Measurements from ENCODE around the gene GET3. TPM values are rescaled to one million over a fixed set of nuclear protein-coding genes. Genes with fewer than 3 reads are reported as not detected.

GET3 gene
- total and polyA plus RNA-seq, 4 donors, result 22.8 to 44.1 (median 27.2) TPM

DNA sequence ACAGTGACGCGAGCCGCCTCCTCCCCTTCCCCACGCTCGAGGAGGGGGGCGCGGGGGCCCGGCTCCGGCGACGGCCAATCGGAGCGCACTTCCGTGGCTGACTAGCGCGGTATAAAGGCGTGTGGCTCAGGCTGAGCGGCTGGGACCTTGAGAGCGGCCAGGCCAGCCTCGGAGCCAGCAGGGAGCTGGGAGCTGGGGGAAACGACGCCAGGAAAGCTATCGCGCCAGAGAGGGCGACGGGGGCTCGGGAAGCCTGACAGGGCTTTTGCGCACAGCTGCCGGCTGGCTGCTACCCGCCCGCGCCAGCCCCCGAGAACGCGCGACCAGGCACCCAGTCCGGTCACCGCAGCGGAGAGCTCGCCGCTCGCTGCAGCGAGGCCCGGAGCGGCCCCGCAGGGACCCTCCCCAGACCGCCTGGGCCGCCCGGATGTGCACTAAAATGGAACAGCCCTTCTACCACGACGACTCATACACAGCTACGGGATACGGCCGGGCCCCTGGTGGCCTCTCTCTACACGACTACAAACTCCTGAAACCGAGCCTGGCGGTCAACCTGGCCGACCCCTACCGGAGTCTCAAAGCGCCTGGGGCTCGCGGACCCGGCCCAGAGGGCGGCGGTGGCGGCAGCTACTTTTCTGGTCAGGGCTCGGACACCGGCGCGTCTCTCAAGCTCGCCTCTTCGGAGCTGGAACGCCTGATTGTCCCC is 54.2 kb downstream of the GET3 start, which contains the start of gene JUNB:
Gene JUNB (plus strand): TSS at position 142 of the 706 bp plus-strand sequence. CDS start 286 bp downstream, at position 428.
- under 1% methylated on average over 73 of the region's 73 CpGs for WGBS
- DNase-seq (ENCODE audit: low spot score), result peak; percentile 97
- no peaks in the 10 kb centered on the region for H3K27me3 ChIP-seq (ENCODE audit: control insufficient read depth in 4 of 4, insufficient read depth in 4 of 4, low read length in 3 of 4)
- no peaks in the 10 kb centered on the region for H3K36me3 ChIP-seq (ENCODE audit: control insufficient read depth in 4 of 4, insufficient read depth in 3 of 4, low read depth in 1 of 4, low read length in 3 of 4)
- H3K9me3 ChIP-seq (ENCODE audit: control insufficient read depth in 4 of 4, low read length in 3 of 4), result no peaks in the 10 kb centered on the region
- peaks cover 3 to 36% (median 26%) of the 10 kb centered on the region in 4 donors for H3K4me1 ChIP-seq (ENCODE audit: control insufficient read depth in 4 of 4, insufficient read depth in 4 of 4, low read length in 3 of 4)
- peak within 1 kb of the TSS; percentile 83 to 99 (median 98) for H3K4me3 ChIP-seq (ENCODE audit: low read depth in 1 of 3, low read length in 3 of 3)
- peak within 1 kb of the TSS; percentile 98 to 99 for H3K27ac ChIP-seq (ENCODE audit: low read depth in 1 of 2, low read length in 2 of 2)
- H3K9ac ChIP-seq (ENCODE audit: low read depth in 1 of 2, low read length in 2 of 2), result peak within 1 kb of the TSS; percentile 98 to 100
- peak in 1 of 2 donors; percentile 73 for TF ChIP-seq GABPA (IDR thresholded peaks at IDR 0.05 in 1 of 2, conservative IDR thresholded peaks at IDR 0.05 in 1 of 2)
- TF ChIP-seq HNF4A (conservative IDR thresholded peaks at IDR 0.05), result no peak
- no peak for TF ChIP-seq NR2F2 (IDR thresholded peaks at IDR 0.05)
- no peak for TF ChIP-seq FOXA1 (IDR thresholded peaks at IDR 0.05)
- peak; percentile 92 for TF ChIP-seq FOXA2 (IDR thresholded peaks at IDR 0.05)
- TF ChIP-seq RAD21 (IDR thresholded peaks at IDR 0.05), result peak in 1 of 2 donors; percentile 36
- peak in 1 of 2 donors; percentile 37 for TF ChIP-seq JUND (IDR thresholded peaks at IDR 0.05)
- TF ChIP-seq, protein P1, sequence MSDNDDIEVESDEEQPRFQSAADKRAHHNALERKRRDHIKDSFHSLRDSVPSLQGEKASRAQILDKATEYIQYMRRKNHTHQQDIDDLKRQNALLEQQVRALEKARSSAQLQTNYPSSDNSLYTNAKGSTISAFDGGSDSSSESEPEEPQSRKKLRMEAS (IDR thresholded peaks at IDR 0.05), result no peak
- peak; percentile 69 to 86 for TF ChIP-seq EGR1 (IDR thresholded peaks at IDR 0.05; ENCODE audit: low read depth in 2 of 2)
- TF ChIP-seq SP1 (IDR thresholded peaks at IDR 0.05), result peak; percentile 97
- TF ChIP-seq, protein P2, sequence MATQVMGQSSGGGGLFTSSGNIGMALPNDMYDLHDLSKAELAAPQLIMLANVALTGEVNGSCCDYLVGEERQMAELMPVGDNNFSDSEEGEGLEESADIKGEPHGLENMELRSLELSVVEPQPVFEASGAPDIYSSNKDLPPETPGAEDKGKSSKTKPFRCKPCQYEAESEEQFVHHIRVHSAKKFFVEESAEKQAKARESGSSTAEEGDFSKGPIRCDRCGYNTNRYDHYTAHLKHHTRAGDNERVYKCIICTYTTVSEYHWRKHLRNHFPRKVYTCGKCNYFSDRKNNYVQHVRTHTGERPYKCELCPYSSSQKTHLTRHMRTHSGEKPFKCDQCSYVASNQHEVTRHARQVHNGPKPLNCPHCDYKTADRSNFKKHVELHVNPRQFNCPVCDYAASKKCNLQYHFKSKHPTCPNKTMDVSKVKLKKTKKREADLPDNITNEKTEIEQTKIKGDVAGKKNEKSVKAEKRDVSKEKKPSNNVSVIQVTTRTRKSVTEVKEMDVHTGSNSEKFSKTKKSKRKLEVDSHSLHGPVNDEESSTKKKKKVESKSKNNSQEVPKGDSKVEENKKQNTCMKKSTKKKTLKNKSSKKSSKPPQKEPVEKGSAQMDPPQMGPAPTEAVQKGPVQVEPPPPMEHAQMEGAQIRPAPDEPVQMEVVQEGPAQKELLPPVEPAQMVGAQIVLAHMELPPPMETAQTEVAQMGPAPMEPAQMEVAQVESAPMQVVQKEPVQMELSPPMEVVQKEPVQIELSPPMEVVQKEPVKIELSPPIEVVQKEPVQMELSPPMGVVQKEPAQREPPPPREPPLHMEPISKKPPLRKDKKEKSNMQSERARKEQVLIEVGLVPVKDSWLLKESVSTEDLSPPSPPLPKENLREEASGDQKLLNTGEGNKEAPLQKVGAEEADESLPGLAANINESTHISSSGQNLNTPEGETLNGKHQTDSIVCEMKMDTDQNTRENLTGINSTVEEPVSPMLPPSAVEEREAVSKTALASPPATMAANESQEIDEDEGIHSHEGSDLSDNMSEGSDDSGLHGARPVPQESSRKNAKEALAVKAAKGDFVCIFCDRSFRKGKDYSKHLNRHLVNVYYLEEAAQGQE (IDR thresholded peaks at IDR 0.05), result peak; percentile 96
- TF ChIP-seq RXRA (IDR thresholded peaks at IDR 0.05), result no peak
- peak; percentile 99 for TF ChIP-seq TAF1 (conservative IDR thresholded peaks at IDR 0.05)
- TF ChIP-seq YY1 (IDR thresholded peaks at IDR 0.05), result peak; percentile 84

DNA sequence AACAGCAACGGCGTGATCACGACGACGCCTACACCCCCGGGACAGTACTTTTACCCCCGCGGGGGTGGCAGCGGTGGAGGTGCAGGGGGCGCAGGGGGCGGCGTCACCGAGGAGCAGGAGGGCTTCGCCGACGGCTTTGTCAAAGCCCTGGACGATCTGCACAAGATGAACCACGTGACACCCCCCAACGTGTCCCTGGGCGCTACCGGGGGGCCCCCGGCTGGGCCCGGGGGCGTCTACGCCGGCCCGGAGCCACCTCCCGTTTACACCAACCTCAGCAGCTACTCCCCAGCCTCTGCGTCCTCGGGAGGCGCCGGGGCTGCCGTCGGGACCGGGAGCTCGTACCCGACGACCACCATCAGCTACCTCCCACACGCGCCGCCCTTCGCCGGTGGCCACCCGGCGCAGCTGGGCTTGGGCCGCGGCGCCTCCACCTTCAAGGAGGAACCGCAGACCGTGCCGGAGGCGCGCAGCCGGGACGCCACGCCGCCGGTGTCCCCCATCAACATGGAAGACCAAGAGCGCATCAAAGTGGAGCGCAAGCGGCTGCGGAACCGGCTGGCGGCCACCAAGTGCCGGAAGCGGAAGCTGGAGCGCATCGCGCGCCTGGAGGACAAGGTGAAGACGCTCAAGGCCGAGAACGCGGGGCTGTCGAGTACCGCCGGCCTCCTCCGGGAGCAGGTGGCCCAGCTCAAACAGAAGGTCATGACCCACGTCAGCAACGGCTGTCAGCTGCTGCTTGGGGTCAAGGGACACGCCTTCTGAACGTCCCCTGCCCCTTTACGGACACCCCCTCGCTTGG is 55.0 kb downstream of the GET3 start:
- TF ChIP-seq, protein P1 (IDR thresholded peaks at IDR 0.05), result peak; percentile 43
- TF ChIP-seq HNF4A (conservative IDR thresholded peaks at IDR 0.05), result no peak
- TF ChIP-seq HNF4G (IDR thresholded peaks at IDR 0.05), result no peak
- TF ChIP-seq, protein P3, sequence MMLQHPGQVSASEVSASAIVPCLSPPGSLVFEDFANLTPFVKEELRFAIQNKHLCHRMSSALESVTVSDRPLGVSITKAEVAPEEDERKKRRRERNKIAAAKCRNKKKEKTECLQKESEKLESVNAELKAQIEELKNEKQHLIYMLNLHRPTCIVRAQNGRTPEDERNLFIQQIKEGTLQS (IDR thresholded peaks at IDR 0.05), result no peak
- TF ChIP-seq, protein P4, sequence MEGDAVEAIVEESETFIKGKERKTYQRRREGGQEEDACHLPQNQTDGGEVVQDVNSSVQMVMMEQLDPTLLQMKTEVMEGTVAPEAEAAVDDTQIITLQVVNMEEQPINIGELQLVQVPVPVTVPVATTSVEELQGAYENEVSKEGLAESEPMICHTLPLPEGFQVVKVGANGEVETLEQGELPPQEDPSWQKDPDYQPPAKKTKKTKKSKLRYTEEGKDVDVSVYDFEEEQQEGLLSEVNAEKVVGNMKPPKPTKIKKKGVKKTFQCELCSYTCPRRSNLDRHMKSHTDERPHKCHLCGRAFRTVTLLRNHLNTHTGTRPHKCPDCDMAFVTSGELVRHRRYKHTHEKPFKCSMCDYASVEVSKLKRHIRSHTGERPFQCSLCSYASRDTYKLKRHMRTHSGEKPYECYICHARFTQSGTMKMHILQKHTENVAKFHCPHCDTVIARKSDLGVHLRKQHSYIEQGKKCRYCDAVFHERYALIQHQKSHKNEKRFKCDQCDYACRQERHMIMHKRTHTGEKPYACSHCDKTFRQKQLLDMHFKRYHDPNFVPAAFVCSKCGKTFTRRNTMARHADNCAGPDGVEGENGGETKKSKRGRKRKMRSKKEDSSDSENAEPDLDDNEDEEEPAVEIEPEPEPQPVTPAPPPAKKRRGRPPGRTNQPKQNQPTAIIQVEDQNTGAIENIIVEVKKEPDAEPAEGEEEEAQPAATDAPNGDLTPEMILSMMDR (IDR thresholded peaks at IDR 0.05; ENCODE audit: low read depth, low read length, missing input control), result no peak
- TF ChIP-seq NR2F2 (IDR thresholded peaks at IDR 0.05), result peak; percentile 83
- TF ChIP-seq JUND (IDR thresholded peaks at IDR 0.05), result no peak
- peak in 1 of 2 donors; percentile 11 for TF ChIP-seq EGR1 (IDR thresholded peaks at IDR 0.05; ENCODE audit: low read depth in 2 of 2)
- no peak for TF ChIP-seq FOXA1 (IDR thresholded peaks at IDR 0.05)
- peak; percentile 51 to 71 for TF ChIP-seq RXRA (IDR thresholded peaks at IDR 0.05)
- TF ChIP-seq YY1 (IDR thresholded peaks at IDR 0.05), result peak; percentile 15
- TF ChIP-seq SP1 (IDR thresholded peaks at IDR 0.05), result no peak
- TF ChIP-seq, protein P5, sequence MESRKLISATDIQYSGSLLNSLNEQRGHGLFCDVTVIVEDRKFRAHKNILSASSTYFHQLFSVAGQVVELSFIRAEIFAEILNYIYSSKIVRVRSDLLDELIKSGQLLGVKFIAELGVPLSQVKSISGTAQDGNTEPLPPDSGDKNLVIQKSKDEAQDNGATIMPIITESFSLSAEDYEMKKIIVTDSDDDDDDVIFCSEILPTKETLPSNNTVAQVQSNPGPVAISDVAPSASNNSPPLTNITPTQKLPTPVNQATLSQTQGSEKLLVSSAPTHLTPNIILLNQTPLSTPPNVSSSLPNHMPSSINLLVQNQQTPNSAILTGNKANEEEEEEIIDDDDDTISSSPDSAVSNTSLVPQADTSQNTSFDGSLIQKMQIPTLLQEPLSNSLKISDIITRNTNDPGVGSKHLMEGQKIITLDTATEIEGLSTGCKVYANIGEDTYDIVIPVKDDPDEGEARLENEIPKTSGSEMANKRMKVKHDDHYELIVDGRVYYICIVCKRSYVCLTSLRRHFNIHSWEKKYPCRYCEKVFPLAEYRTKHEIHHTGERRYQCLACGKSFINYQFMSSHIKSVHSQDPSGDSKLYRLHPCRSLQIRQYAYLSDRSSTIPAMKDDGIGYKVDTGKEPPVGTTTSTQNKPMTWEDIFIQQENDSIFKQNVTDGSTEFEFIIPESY (IDR thresholded peaks at IDR 0.05), result no peak
- peak in 1 of 2 donors; percentile 70 for TF ChIP-seq GABPA (IDR thresholded peaks at IDR 0.05 in 1 of 2, conservative IDR thresholded peaks at IDR 0.05 in 1 of 2)
- Histone ChIP-seq H3K9me3 (ENCODE audit: control insufficient read depth in 4 of 4, low read length in 3 of 4) (no peaks in the 10 kb centered on the region), H3K36me3 (ENCODE audit: control insufficient read depth in 4 of 4, insufficient read depth in 3 of 4, low read depth in 1 of 4, low read length in 3 of 4) (peaks cover 0 to 3% (median 0%) of the 10 kb centered on the region in 4 donors), H3K4me3 (ENCODE audit: low read depth in 1 of 3, low read length in 3 of 3) (peak overlapping the region; percentile 83 to 99 (median 98)), H3K27ac (ENCODE audit: low read depth in 1 of 2, low read length in 2 of 2) (peak overlapping the region; percentile 98 to 99), H3K9ac (ENCODE audit: low read depth in 1 of 2, low read length in 2 of 2) (peak overlapping the region; percentile 98 to 100), H3K27me3 (ENCODE audit: control insufficient read depth in 4 of 4, insufficient read depth in 4 of 4, low read length in 3 of 4) (no peaks in the 10 kb centered on the region), H3K4me1 (ENCODE audit: control insufficient read depth in 4 of 4, insufficient read depth in 4 of 4, low read length in 3 of 4) (peaks cover 2 to 40% (median 27%) of the 10 kb centered on the region in 4 donors)
- peak; percentile 68 for DNase-seq (ENCODE audit: low spot score)
- under 1% methylated on average over 84 of the region's 84 CpGs for WGBS

All from liver (tissue), 9 donors.